Adrenal gland (tissue), 5 donors: ENCODE results near the gene NEGR1.

Experiments
- CTCF ChIP-seq, 6 experiments: fragments of 450-650 bp in 4 of 6; fragments of 200-600 bp in 2 of 6; sonication (generic) in 1 of 6; IDR thresholded peaks; 1 replicate in 5 of 6; 2 replicates in 1 of 6; pipeline versions ENCODE4 v1.5.1 to v1.8.0; 2016 to 2021; ENCODE audit warnings: antibody characterized with exemption in 6 of 6, mild to moderate bottlenecking in 2 of 6, moderate library complexity in 1 of 6
- POLR2A ChIP-seq, 2 donors: fragments of 450-650 bp; IDR thresholded peaks; one replicate each; pipeline ENCODE4 v1.6.1; 2017; ENCODE audit warnings: antibody characterized with exemption in 2 of 2, mild to moderate bottlenecking in 2 of 2, moderate library complexity in 1 of 2
- donor health status: DM: no; HTN: no; CAD: no.

DNA sequence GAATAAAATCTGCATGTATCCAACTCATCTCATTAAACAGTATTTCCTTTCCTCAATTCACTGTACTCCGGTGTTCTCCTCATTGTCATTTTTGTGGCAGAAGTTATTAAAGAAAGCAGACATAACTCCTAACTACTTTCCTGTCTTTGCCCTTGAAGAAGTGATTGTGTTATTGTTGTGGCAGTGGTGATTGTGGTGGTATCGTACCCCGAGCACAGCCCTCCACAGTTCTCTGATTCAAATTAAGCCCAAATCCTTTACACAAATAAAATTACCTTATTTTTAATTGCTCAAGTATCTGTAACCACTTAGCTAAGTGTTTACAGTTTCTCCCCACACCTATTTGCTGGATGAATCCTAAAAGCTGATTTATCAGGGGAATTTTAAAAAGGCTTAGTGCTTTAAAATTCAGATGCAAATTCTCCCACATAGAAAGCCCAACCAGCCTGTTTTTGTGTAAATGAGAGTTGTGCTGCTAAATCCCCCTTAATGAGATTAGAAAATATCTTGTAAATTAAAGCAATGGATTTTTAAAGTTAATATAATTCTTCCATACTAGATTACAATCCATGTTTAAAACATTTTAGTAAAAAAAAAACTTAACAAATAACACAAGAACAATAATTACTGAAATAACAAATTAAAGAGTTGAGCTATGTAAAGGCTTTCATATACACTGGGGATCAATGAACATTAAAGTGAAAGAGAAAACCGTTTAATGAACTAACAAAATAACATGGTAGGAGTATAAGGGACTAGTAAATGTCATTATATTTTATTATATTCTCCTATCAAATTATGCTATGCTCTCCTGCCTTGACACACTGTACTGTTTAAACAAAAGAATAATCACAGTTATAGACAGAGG is 259.0 kb downstream of the NEGR1 start:
- TF ChIP-seq CTCF (IDR thresholded peaks at IDR 0.05) (no peak), POLR2A (IDR thresholded peaks at IDR 0.05) (no peak)
